Retinal pigment epithelial cell (primary cell): ENCODE measurements around the gene HDAC5.

Experiments
- DNase-seq: peaks from one replicate; pipeline ENCODE4 v3.0.0-alpha.2; 2010; ENCODE audit warnings: low read depth
- H3K4me3 ChIP-seq: 2 replicates; pipeline ENCODE4 v1.5.1; 2011; ENCODE audit warnings: mild to moderate bottlenecking, low read length, control low read depth, moderate library complexity
- CTCF ChIP-seq: conservative IDR thresholded peaks from 2 replicates; pipeline ENCODE4 v1.5.1; 2011; ENCODE audit warnings: low read depth, low read length, control low read depth, inconsistent platforms

The HDAC5 gene

GRCh38 chr17:44095647-44096496, 27.6 kb downstream of the HDAC5 start:
- H3K4me3 ChIP-seq: peak overlapping the region; percentile 23
- peak; percentile 21 for TF ChIP-seq CTCF
- peak; percentile 82 for DNase-seq

GRCh38 chr17:44095388-44095646, 28.1 kb downstream of the HDAC5 start:
- TF ChIP-seq CTCF: no peak
- DNase-seq: no peak
- H3K4me3 ChIP-seq: no peak overlapping the region

- no peak overlapping the region for H3K4me3 ChIP-seq
- no peak for DNase-seq
- TF ChIP-seq CTCF: no peak
These were observed 28.6 kb downstream of the HDAC5 start for GRCh38 chr17:44094701-44095387.

GRCh38 chr17:44093231-44093900, 30.1 kb downstream of the HDAC5 start:
- H3K4me3 ChIP-seq: no peak overlapping the region
- DNase-seq: no peak
- TF ChIP-seq CTCF: no peak

GRCh38 chr17:44092051-44092450, 31.4 kb downstream of the HDAC5 start:
- no peak overlapping the region for H3K4me3 ChIP-seq
- DNase-seq: no peak
- no peak for TF ChIP-seq CTCF

GRCh38 chr17:44091200-44091997, 32.0 kb downstream of the HDAC5 start:
- no peak for TF ChIP-seq CTCF
- DNase-seq: no peak
- no peak overlapping the region for H3K4me3 ChIP-seq
